ENCODE measurements around the gene CRYZ. TPM values are rescaled to one million over a fixed set of nuclear protein-coding genes. Genes with fewer than 3 reads are reported as not detected.

CRYZ gene
- total RNA-seq, 1 donor from 2014 or later = 14.8 TPM

DNA sequence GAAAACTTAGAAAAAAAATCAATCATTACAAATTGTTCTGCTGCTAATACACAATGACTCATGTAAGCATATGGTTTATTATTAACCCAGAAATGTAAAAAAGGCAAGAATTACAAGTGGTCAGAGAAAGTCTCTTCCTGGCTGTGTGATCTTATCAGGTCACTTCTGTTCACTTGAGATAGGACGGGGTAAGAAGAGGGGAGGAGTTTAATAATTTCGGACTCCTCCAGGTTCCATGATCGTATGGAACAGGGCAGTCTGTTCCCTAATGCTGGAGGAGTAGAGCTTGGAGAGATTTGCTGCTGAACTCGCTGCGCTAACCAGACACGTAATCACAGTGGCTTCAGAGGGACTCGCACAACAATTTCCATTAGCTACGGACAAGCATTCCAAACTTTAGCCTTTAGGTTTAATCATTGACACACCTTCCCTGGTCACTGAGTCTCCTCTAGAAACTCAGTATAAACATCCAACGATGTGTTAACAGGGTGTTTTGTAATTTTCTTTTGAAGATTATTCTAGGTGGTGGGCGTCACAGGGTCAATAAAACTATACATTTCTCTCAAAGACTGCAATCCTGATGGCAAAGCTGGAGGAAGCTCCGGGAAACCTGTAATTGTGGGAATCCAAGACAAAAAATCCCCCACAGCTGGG is 1.3 kb downstream of the CRYZ start:
- DNase-seq (ENCODE audit: low spot score) = no peak

DNA sequence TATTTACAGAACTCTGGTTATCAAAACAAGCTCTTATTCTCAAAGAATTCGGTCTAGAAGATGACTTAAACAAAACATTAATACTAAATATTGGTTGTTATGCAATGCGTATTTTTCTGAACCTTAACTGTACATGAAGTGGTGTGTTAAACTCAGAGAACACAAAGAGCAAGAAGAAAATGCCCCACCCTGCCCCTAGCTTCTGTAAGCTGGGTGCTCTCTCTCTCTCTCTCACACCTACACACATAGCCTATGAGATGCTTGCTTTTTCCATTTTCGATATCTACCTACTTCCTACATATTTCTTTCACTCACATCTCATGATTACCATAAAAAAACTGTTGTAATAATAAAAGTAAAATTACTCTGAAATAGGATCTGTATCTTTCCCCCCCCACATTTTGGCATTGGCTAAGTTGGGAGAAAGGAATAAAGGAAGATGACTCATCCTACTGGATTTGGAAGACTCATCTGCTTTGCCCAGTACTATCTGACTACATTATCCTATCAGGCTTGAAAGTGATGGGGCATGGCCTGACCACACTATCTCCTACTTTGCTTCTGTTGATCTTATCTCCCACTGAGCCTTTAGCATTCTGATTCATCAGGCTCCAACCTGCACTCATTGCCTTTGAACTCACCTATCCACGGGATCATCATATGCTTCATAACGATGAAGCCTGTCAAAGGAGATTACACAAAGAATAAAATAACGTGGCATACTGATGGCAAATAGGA is 2.9 kb downstream of the CRYZ start:
- no peak for DNase-seq (ENCODE audit: low spot score)

GRCh38 chr1:74728736-74729135 is 4.1 kb downstream of the CRYZ start:
- no peak for DNase-seq (ENCODE audit: low spot score)

DNA sequence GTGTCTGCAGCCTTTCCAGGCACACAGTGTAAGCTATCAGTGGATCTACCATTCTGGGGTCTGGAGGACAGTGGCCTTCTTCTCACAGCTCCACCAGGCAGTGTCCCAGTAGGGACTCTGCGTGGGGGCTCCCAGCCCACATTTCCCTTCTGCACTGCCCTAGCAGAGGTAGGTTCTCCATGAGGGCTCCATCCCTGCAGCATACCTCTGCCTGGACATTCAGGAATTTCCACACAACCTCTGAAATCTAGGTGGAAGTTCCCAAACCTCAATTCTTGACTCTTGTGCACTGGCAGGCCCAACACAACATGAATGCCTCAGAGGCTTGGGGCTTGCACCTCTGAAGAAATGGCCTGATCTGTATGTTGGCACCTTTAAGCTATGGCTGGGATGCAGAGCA is 6.8 kb downstream of the CRYZ start:
- no peak for DNase-seq (ENCODE audit: low spot score)

- no peak for DNase-seq (ENCODE audit: low spot score)
Observed at GRCh38 chr1:74717626-74718025, 15.2 kb downstream of the CRYZ start.

DNA sequence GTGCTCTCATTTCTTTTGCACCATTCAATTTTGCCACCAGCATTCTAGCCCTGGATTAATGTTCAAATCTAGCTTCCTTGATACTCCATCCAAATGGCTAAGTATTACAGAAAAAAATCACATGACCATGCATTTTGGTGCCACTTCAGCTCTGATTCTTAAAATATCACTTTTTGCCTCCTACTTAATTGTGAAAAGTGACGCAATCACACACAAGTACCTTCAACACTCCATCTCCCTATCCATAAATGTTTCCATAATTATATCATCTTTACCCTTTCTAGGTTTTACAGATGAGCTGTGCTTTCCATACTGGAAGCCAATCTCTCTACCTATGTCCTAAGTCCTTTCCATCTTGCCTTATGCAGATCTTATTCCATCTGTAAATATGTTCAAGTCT is 16.0 kb downstream of the CRYZ start:
- DNase-seq (ENCODE audit: low spot score) = no peak

GRCh38 chr1:74715806-74716205 is 17.0 kb downstream of the CRYZ start:
- no peak for DNase-seq (ENCODE audit: low spot score)

DNA sequence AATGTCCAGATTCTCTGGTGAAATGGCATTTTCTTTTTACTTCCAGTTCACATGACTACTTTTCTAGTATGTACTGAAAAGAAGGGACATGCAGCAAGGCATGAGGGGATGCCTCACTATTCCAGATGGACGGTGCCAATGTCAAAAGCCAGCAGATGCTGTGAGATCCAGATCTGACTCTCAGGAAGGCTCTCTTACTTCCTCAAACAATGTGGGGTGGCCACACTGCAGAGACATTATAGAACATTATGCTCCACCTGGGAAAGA is 17.7 kb downstream of the CRYZ start:
- no peak for DNase-seq (ENCODE audit: low spot score)

DNA sequence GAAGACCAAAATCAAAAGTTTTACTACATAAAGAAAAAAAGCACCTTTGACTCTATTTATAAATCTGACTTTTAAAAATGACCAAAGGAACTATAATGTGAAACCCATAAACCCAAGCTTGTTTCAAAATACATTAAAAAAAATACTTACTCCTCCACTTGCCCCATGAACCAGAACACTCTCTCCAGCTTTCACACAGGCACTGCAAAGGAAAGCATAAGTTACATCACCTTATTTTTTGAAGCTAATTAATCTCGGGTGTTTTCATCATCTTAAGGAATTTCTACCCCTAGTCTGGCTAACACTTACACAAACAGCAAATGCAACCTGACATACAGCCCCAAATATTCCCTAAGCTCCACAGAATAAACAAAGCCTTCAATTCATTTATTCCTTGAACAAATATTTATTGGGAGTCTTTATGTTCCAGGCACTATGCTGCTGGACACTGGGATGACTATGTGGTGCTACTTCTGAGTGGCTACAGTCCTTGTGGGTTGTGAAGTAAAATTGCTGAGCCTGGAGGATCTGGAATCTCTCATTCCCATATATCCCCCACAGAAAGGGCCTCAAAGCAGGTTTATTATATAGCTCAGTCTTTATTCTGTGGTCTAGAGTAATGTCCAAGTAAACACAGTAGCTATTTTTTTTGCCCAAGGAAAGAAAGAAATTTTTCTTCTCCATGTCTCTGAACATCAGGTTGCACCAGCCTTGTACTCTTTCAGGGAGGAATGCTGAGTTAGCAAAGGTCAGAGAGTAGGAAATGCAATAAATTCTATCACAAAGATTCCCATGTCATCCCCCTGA is 18.2 kb downstream of the CRYZ start:
- no peak for DNase-seq (ENCODE audit: low spot score)

GRCh38 chr1:74713849-74714248 is 19.0 kb downstream of the CRYZ start:
- DNase-seq (ENCODE audit: low spot score) = no peak

- no peak for DNase-seq (ENCODE audit: low spot score)
Observed at GRCh38 chr1:74712881-74713280, 20.0 kb downstream of the CRYZ start.

- DNase-seq (ENCODE audit: low spot score) = no peak
Observed at GRCh38 chr1:74703386-74704182, 29.3 kb downstream of the CRYZ start.

GRCh38 chr1:74699331-74699730 is 33.5 kb downstream of the CRYZ start:
- DNase-seq (ENCODE audit: low spot score) = no peak

DNA sequence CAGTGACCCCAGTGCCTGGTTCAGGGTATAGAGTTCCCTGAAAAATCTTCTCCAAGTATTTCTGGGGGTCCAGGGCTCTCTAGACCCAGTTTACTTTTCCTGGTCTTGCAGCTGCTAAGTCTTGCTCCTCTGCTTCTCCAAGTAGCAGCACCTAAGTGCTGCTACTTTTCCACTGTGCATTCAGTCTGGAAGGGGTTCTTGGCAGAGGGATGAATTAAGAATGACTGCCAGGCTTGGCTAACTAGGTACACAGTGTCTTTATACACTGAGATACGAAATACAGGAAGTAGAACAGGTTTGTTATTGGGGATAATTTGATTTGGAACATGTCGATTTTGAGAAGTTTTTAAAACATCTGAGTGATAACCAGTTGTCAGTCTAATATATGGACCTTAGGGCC is 35.0 kb downstream of the CRYZ start:
- no peak for DNase-seq (ENCODE audit: low spot score)

GRCh38 chr1:74693473-74693872 is 39.4 kb downstream of the CRYZ start:
- DNase-seq (ENCODE audit: low spot score) = no peak

DNA sequence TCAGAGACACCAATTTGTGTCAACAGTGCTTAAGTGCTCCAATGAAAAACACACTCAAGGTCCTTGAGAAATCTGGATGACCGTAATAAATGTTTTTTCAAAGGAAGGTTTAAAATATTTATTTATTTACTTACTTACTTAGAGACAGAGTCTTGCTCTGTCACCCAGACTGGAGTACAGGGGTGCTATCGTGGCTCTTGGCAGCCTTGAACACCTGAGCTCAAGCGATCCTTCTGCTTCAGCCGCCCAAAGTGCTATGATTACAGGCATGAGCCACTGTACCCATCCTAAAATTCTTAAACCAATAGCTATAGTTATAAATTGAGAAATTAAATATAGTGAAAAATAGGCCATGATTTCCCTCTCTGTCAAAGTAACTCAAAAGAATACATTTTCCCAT is 41.9 kb downstream of the CRYZ start:
- DNase-seq (ENCODE audit: low spot score) = no peak

DNA sequence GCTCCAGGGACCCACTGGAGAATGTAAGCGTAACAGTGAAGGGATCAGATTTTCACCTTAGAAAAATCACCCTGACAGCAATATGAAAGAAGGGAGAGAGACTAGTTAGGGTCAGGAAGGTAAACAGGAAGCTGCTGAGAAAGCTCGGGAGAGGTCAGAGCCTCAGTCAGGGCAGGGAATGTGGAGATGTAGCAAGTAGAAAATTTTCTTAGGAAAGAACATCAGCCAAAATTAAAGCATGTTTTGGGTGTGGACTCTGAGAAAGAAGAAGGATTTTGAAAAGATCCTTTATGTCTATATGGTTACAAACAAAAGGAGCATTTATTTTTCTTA is 42.5 kb downstream of the CRYZ start:
- no peak for DNase-seq (ENCODE audit: low spot score)

DNA sequence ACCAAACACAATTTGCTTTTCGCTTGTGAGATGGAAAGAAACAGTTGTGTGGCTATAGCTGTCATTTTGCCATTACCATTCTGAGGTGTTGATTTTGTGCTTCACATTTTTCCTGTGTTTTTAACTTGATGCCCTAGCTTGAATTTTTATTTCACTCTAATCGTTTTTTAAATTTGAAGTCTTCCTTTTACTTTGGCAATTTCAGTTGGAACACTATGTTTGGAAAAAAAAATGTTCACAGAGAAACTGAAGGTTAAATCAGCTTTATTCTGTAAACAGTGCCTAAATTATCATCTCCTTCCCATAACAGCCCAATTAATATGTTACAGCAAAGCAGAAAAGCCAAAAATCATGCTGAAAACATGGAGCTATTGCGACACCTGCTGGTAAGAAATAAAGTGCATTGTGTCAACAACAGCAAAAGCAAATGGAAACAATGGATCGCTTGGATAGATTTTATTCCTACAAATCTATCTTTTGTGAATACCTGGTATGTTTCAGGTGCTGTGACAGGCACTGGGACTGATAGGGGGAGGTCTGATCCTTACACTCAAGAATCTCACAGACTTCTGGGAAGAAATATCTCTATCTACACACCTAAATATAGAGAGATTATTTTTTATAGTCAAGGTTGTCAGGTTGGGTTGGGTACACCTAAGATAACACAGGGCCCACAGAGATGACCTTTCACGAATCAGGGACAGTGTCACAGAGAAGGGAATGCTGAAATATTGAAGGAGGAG is 43.1 kb downstream of the CRYZ start:
- DNase-seq (ENCODE audit: low spot score) = no peak

DNA sequence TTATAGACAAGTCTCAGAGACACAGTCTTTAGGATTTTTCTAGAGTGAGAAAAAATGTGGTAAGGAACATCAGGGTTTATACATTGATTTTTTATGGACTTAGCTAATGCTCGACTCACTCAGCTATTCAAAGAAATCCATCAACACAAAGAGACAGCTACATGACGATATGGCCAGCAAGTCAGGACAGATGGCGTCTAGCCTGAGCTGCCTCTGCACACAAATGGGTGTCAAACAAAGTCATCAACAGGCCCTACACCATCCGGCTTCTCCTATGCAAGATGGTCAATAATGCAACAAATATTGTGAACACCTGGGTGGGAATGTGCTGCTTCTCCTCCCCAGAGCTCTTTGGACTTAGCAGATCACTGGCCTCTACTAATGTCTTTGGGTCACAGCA is 45.9 kb downstream of the CRYZ start:
- DNase-seq (ENCODE audit: low spot score) = no peak

GRCh38 chr1:74684301-74684700 is 48.5 kb downstream of the CRYZ start:
- DNase-seq (ENCODE audit: low spot score) = no peak

DNA sequence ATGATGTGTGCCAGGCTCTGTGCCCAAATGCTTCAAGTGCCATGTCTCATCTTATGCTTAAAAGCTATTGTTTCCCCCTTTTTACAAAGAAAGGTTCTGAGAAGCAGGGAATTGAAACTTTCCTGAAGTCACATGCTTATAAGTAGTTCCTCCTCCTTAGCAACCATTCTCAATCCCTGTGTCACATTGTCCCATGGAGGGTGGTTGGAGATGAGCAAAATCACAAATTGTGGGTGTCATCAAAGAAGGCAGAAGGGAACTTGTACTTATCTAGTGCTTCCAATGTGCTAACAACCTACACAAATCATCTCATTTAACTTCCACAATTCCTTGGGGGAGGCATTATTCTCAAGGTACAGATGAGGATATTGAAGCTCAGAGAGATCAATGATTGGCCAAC is 49.2 kb downstream of the CRYZ start:
- DNase-seq (ENCODE audit: low spot score) = no peak

Data from mesenteric fat pad (tissue), 1 donor.